WTC11 (cell line): ENCODE results near the gene LLGL2.

ENCODE experiments used
- E2F1 ChIP-seq: sonication (generic); formaldehyde crosslinking; IDR thresholded peaks from 2 replicates; pipeline ENCODE4 v1.8.0; 2022; ENCODE audit warnings: mild to moderate bottlenecking, missing genetic modification reagents
- TCF7 ChIP-seq: sonication (generic); formaldehyde crosslinking; IDR thresholded peaks from 2 replicates; pipeline ENCODE4 v1.8.0; 2022; ENCODE audit warnings: mild to moderate bottlenecking, low read depth, missing genetic modification reagents, moderate library complexity
- USF1 ChIP-seq: sonication (generic); formaldehyde crosslinking; IDR thresholded peaks from 2 replicates; pipeline ENCODE4 v1.8.0; 2022; ENCODE audit warnings: mild to moderate bottlenecking, missing genetic modification reagents

GRCh38 chr17:75511610-75512575 is 13.6 kb upstream of the LLGL2 start:
- TF ChIP-seq E2F1 (CRISPR knock-in tag) (no peak), TCF7 (no peak), USF1 (CRISPR knock-in tag) (no peak)
